ENCODE data around the gene SIPA1L3.

SIPA1L3 gene

DNA sequence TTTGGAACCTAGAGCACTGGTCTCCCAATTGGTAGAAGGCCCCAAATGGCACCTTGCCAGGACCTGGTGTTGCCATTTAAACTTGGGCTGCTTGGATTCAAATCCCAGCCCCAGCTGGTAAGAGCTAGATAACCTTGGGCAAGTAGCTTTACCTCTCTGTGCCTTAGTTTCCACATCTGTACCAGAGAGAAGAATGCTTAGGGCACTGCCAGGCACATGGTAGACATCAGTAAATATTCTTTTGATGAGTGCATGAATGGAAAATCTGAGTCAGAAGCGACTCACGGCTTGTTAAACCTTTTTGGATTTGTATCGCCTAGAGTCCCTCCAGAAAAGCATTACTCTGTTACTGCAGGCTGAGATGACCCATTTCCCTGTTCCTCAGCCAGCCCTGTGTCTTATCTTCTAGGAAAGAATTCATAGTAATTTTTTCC is 90.9 kb downstream of the SIPA1L3 start:
- no peak for FAIRE-seq
- DNase-seq (ENCODE audit: low spot score): peak; percentile 61

DNA sequence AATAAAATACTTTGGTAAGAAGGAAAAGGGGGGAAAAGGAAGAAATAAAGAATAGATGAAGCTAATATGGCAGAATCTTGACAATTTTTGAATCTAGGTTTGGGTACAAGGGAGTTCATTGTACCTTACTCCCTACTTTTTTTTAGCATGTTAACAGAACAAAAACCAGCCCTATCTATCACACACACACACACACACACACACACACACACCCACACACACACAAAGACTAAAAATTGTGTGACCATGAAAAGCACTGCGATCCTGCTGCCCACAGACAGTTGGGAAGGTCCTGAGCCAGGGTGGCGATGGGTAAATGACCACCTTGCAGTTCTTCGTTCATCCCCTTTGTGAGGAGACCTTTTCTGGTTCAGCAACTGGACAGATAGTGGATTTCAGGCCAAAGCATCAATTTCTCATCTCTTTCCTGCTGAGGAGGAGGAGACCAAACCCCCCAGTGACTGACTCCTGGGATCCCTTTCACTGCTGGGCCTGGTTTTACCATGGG is 91.8 kb downstream of the SIPA1L3 start:
- DNase-seq (ENCODE audit: low spot score) (no peak), FAIRE-seq (no peak)

DNA sequence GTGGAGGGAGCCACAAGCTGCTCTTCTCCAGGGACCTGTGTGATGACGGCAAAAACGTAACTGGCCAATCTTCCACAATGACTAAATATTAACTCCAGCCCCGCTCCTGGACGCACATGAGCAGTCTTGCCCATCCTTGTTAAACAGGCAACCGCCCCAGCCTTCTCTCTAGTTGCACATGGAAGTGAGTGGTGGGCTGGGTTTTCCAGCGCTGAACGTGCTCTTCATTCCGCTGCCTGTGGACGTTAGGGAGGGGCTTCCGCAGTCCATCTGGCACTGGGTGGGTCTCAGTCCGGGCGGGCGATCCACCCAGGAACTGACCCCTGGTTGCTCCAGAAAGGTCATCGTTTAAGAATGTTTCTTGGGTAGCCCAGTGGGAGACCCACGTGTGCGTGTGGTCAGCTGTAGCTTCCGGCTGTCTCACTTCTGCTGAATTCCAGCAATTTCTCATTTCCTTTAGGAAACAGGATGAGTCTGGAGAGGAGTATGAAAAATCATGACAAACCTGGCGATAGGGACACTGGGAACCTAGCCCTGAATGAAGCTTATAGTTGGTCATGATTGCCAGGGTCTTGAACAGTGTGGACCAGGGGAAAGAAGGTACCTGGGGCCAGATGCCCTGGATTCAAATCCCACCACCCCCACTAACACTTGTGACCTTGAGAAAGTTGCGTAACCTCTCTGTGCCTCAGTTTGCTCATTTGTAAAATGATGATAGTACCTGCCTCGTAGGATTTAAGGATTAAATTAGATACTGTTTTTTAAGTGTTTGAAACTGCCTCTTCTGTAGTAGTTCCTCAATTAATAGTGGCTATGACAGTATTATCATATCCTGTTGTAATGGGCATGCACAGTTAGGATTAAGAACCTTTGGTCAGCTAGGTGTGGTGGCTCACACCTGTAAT is 92.6 kb downstream of the SIPA1L3 start:
- FAIRE-seq: peak; percentile 81
- DNase-seq (ENCODE audit: low spot score): peak; percentile 81

DNA sequence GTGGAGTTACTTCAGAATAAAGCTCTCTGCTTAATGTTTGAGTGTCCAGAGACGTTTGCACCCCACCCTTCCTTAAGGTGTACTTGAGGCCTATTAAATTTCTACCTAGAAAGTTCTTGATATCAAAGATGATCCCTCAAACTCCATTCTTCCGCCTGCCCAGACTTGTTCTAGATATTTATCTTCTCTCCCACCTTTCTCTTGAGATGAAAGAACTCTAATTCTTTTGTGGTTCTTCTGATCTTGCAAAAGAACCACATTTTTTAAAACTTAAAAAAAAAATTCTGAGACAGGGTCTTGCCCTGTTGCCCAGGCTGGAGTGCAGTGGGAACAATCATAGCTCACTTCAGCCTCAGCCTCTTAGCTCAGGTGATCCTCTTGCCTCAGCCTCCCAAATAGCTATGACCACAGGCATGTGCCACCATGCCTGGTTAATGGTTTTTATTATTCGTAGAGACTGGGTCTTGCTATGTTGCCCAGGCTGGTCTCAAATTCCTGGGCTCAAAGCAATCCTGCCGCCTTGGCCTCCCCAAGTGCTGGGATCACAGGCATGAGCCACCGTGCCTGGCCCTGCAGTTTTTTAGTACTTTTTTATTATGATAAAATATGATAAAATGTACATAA is 94.3 kb downstream of the SIPA1L3 start:
- FAIRE-seq: no peak
- no peak for DNase-seq (ENCODE audit: low spot score)

DNA sequence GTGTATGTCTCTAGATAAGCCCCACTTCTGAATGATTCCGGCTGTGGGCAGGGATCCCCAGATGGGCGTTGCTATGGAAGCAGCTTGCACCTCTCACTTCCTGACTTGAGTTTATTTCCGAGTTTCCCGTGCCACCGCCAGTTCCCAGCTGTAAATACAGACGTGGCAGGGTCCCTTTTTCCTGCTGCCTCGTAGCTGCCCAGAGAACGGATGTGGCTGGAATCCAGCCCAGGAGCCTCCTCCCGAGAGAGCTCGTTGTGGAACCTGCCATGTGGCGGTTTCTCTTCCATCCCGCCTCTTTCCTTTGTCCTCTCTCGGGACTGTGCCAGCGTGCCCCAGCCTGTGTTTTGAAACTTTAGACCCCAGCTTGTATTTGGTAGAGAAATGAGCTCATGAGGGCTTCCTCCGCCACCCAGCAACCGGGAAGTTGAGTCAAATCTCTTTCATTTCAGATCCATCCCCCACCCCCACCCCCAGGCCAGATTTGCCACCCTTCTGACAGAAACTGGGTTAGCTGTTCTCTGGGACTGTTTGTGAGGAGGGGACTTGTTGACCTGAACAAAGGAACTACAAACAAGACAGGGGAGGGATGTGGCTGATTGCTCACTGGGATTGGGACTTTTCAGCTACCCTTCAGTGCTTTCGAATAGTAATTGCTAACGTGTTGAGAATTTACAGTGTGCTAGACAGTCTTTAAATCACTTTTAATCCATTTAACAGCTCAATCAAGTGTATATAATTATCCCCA is 96.6 kb downstream of the SIPA1L3 start:
- no peak for FAIRE-seq
- DNase-seq (ENCODE audit: low spot score): peak; percentile 71

DNA sequence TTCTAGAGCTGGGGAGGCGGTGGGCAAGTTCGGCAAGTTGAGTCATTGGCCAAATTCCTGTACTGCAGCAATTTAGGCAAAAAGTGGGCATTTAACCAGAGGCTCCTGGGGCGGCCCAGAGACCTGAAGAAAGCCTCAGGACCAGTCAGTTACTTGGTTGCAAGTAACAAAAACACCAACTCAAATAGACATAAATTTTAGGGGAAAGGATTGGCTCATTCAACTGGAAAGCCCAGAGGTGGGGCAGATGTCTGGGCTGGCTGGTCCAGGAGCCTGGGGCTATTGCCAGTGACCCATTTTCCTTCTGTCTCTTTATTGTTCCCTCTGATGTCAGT is 97.1 kb downstream of the SIPA1L3 start:
- DNase-seq (ENCODE audit: low spot score) (no peak), FAIRE-seq (no peak)

DNA sequence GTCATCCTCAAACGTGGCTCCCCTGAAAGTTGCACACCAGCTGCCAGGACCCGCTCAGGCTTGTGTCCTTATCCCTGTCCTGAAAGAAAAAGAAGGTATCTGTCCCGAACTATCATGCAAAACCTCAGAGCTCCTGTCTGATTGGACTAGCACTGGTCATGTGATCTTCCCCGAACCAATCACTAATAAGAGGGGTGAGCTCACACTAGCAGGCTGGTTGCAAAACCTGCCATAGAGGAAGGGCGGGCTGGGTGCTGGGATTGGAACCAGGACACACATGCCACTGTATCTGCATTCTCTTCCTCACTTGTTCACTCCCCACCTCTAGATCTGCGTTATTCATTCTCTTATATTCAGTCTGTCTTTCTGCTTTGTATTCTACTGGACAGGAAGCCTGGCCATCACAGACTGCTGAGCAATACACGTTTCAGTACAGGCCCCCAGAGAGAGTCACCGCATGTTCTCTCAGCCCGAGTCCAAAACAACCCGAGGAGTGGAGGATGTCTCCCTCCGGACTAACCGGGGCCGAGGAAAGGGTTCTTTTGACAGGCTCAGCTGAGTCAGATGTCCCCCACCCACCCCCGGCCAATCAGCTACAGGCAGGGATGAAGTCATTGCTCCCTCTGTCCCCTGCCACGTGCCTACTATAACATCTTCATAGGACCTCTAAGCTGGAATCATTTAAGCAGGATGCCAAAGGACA is 97.7 kb downstream of the SIPA1L3 start:
- FAIRE-seq (no peak), DNase-seq (ENCODE audit: low spot score) (peak; percentile 50)

DNA sequence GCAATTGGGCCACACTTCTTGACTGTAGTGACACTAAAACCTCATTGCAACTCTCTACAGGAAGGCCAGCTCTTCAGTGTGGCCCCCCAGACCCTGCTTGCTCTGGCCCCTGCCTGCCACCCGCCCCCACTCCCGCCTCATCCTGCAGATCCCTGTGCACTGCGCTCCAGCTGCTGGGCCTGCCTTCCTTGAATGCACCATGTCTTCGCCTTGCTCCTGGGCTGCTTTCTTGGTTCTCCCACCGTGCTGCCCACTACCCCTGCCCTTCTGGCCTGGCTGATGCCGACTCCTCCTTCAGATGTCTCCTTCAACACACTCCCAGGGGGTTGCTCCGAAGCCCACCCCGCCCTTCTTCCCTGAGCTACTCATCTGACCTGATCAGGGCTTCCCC is 98.2 kb downstream of the SIPA1L3 start:
- no peak for FAIRE-seq
- no peak for DNase-seq (ENCODE audit: low spot score)

DNA sequence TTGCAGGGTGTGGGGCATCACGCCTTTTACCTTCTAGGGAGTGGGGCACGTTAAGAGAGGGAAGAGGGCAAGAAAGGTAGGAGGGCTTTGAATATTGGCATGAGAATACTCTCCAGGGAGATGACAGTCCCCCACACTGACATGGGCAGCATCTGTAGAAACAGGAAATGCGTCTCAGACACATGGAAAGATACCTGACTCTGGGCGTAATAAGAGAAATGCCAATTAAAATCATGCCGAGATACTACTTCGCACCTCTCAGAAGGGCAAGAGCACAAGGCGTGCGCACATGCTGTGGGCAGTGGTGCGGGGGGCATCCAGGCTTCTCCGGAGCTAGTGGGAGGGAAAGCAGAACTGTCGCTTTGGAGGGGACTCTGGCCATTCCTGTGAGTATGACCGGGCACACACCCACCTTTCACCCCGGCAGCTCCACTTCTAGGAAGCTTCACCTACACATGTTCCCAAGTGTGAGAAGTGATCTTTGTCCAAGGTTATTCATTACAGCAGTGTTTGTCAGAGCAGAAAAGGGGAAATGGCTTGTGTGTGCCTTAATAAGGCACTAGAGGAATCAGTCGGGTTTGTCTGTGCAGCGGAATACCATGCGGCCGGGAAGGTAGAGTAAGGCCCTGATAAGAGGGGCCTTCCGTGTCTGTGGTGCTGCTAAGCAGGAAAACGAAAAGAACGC is 99.5 kb downstream of the SIPA1L3 start:
- no peak for FAIRE-seq
- DNase-seq (ENCODE audit: low spot score): no peak

DNA sequence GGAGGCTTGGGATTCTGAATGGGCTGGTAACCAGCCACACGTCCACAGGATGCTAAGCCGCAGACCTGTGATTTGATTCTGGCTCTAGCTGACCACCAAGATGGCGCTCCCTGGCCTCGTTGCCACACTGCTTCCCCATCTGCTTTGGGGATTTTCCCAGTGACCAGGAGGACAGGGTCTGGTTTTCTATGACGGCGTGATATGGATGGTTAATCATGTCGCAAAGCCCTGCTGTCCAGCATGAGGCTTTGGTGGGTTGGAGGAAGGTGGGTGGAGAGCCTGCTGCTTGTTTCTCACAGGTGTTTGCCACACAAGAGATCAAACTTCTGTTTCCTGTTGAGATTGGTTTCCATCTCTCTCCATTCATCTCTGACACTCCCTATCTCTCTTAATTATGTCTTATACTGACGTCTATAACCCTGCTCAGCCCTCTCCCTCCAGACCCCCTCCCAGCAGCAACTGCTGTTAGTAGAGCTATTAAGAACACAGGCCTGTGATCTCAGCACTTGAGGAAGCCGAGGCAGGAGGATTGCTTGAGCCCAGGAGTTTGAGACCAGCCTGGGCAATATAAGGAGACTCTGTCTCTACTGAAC is 102.7 kb downstream of the SIPA1L3 start:
- DNase-seq (ENCODE audit: low spot score) (no peak), FAIRE-seq (no peak)

DNA sequence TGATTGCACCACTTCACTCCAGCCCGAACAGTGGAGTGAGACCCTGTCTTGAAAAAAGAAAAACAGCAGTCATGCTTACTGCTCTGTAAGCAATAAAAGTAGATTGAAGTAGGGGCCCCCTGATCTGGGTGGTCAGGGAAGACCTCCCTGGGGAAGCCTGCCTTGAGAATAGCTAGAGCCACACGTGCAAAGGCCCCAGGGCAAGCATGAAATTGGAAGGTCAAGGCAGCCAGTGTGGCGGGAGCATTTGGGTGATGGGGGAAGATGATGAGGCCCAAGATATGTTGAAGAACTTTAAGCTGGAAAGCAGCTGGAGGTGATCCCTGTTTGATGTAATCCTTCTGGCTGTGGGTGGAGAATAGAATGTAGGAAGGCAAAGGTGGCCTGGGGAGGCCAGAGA is 104.4 kb downstream of the SIPA1L3 start:
- FAIRE-seq (no peak), DNase-seq (ENCODE audit: low spot score) (no peak)

DNA sequence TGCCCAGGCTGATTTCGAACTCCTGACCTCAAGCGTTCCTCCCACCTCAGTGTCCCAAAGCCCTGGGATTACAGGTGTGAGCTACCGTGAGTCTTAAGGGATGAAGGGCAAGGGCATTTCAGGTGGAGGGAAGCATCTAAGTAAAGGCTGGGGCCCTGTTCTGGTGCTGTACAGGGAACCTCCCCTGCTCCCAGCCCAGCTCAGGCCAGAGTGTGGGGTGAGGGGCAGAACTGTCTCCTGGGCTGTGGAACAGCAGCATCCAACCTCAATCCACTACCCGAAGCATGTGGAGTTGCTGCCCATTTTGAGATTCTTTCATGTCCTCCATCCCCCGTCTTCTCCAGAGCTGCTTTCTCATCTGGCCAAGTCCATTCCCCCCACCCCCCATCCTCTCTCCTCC is 105.3 kb downstream of the SIPA1L3 start:
- FAIRE-seq: no peak
- no peak for DNase-seq (ENCODE audit: low spot score)

DNA sequence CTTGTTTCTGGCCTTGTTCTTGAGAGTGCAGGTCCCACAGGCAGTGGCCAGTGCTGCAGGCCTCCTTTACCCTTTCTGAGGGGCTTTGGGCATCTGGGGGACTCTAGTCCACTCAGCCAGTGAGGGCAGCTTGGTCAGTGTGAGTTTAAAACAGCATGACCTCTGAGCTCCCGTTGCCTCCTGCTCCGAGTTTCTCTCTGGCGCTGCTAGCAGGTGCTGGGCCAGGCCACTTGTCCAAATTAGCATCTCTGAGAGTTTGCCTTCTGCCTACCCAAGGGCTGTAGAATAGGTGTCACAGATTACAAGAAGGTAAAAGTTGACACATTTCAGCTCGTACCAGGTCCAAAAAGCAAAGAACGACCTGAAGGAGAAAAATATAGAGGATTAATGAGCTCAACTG is 105.9 kb downstream of the SIPA1L3 start:
- FAIRE-seq: no peak
- no peak for DNase-seq (ENCODE audit: low spot score)

DNA sequence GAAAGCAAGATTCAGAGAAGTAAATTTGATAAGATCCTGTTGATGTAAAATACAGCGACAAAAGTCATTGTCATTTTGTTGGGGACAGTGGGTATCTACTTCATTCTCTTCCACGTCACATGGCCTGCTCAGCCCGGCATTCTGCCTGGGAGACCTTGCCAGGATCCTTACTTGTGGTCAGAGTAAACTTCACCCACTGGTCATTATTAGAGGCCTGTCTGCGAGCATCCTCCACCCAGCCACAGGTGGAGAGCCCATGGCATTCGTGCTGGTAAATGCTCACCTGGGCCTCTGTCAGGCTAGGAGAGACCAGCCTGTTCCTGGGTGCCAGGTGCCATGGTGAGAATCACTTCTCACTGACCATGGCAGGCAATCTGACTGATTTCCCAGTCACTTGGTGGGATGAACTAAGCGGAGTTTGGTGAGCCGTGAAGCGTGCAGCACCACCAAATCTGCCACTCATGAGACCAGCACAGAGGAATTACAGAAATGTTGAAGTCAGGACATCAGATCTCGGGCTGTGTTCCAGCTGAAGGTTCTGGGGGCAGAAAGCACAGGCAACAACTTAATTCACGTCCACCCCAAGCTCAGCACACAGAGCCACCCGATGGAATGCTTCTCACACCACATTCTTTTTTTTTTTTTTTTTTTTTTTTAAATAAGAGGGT is 107.0 kb downstream of the SIPA1L3 start:
- FAIRE-seq: no peak
- no peak for DNase-seq (ENCODE audit: low spot score)

DNA sequence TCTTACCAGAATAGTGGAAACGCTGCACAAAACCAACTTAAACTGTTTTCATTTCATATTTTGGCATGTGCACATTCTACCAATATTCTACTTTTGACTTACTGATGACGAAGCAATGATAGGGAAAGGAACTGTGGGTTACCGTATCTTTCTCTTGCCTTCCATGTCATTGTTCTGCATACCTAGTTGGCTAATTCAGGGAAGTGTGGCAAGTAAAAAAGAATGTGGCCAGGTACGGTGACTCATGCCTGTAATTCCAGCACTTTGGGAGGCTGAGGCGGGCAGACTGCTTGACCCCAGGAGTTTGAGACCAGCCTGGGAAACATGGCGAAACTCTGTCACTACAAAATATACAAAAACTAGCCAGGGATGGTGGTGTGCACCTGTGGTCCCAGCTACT is 108.2 kb downstream of the SIPA1L3 start:
- FAIRE-seq: no peak

DNA sequence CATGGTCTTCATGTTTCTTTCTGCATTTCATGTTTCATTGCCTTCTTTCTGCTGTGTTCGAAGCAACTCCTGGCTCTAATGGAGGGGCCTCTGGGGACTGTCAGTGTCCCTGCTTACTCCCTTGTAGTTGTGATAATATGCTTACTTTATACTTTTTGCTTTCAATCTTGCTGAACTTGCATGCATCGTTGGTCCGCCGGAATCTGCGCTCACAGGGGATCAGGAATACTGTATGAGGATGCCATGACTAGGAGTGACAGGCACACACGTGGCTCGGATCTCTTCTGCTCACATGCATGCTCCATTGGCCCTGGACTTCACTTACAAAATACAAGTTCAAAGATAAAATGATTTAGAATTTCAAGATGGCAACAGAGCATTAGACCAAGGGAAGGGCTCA is 108.8 kb downstream of the SIPA1L3 start:
- DNase-seq (ENCODE audit: low spot score) (no peak), FAIRE-seq (no peak)

More for the DNA sequence above, 108.2 kb downstream of the SIPA1L3 start:
- DNase-seq (ENCODE audit: low spot score): no peak

DNA sequence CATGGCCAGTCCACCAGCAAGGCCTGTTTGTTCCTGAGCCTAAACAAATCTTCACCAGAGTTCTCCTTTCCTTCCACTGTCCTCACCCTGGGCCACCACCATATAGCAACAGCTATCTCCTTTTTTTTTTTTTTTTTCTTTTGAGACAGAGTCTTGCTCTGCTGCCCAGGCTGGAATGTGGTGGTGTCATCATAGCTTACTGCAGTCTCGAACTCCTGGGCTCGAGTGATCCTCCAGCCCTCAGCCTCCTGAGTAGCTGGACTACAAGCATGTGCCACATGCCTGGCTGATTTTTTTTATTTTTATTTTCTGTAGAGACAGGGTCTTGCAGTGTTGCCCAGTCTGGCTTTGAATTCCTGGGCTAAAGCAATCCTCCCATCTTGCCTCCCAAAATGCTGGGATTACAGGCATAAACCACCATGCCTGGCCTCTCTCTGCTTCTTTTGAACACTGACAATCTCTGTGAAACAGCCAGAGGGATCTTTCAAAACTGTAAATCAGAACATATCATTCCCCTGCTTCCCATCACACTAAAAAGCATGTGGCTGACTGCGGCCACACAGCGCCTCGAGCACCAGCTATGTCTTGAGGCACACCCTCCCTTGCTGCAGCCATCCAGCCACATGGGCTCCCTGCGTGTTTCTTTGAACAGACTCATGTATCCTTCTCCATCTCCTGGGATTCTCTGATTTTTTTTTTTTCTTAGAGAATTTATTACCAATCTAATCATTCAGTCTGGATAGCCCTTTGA is 110.6 kb downstream of the SIPA1L3 start:
- no peak for FAIRE-seq
- no peak for DNase-seq (ENCODE audit: low spot score)

DNA sequence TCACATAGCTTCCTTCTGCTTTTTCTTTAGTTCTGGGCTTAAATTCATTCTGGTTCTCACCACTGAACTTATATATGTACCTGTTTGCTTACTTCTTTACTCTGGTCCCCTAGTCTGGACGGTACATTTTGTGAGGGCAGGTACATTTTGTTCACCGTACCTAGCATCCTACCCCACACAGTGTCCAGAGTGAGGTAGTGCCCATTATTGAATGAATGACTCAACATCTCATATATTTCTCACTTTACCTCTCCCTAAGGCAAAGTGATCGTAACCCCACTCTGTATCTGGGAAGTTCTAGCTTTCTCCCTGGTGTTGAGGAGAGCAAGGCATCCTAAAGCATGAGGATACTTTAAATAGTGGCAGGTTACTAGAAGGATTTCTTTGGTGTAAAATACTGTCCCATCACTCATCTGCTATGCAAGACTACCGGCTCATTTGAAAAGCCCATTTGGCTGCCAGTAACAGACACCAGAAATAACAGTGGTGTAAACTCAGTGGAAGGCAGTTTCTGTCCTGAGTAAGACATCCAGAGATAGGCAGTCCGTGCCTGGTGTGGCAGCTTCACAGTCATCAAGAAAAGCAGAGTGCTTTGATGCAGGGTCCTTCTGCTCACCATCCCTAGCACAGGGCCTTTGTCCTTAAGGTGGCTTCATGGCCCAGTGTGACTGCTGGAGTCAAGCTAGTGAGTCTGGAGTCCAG is 111.8 kb downstream of the SIPA1L3 start:
- DNase-seq (ENCODE audit: low spot score): no peak
- FAIRE-seq: no peak

DNA sequence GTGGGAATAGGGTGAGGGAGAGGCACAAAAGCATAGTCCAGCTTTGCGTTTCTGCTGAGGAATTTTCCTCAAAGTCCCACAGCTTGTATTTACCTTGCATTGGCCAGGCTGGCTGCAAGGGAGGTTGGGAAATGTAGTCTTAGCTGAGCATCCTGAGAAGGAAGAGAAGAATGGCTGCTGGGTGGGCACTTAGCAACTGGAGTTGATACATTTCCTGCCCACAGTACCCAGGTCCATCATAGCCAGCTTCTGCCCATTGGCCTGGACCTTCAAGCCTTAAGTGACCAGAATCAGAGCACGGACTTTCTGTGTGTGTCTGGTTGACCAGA is 112.4 kb downstream of the SIPA1L3 start:
- no peak for DNase-seq (ENCODE audit: low spot score)
- FAIRE-seq: no peak
